ENCODE measurements around the gene EPS8L1.

GRCh38 chr19:55063492-55063843 lies 12.2 kb upstream of the EPS8L1 start:
- TF ChIP-seq CTCF (IDR thresholded peaks at IDR 0.05; ENCODE audit: poor library complexity, severe bottlenecking) = no peak
- no peak for TF ChIP-seq EP300 (conservative IDR thresholded peaks at IDR 0.05; ENCODE audit: poor library complexity, severe bottlenecking)
- TF ChIP-seq SMC3 (conservative IDR thresholded peaks at IDR 0.05; ENCODE audit: poor library complexity) = no peak
